GM18858 (cell line): ENCODE measurements around the gene EPN2.
A peak's percentile ranks its signal among the peaks of the same experiment; 100 is the strongest.
"Not testable (repeated sequence)": the region's sequence is repeated elsewhere in the genome, so short reads cannot be mapped to it uniquely, and the experiment has no call there.

Experiments
- ATAC-seq: cut with Tn5 transposase; IDR thresholded peaks from one replicate; pipeline ENCODE4 v1.9.1; 2021; ENCODE audit not compliant: unreplicated experiment

The EPN2 gene

DNA sequence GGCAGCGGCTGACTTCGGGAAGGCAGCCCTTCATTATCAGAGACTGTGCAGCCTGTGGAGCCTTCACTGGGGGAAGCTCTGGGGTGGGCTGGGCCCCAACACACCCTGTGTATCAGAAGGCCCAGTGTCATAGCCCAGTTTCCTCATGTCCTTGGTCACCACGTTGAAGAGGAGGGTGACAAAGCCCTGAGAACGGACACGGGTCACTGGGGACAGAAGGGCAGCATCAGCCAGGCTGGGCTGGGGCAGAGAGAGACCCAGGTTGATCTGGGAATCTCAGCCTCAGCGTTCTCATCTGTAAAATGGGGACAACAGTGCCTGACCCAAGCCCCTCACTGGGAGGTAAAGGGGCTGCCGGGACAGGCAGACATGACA lies 106.1 kb downstream of the EPN2 start:
- ATAC-seq, result no peak

- no peak for ATAC-seq
Measured at GRCh38 chr17:19343671-19344151, 106.5 kb downstream of the EPN2 start.

DNA sequence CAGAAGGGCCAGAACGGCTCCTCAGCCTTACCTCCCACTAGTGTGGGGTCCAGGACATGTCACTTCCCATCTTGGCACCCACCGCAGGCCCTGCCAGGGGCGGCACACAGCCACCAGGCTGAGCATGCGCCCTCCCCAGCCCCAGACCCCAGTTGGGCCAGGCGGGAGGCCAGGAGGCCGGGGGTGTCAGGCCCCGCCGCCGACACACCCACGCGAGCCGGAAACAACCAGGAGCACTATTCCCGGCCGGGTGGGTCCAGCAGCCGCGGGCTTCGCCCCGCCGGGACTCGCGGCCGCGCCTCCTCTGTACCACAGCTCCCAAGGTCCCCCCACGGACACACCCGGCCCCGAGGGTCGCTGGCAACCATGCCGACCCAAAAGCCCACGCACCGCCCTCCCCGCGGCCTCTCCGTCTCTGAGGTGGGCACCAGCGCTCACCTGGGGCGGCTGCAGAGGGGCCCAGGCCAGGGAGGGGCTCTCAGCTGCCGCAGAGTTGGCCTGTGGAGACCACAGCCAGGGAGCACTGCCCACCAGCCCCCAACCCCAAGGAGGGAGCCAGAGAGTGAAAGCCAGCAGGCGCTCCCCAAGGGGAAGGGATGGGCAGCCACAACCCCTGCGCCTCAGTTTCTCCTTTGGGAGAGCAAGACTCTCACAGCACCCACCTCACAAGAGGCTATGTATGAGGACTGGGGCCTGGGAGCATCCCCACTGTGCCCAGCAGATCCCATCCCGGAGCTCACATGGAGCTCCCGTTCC lies 107.3 kb downstream of the EPN2 start:
- no peak for ATAC-seq

GRCh38 chr17:19345067-19345460 lies 107.9 kb downstream of the EPN2 start:
- ATAC-seq, result no peak

DNA sequence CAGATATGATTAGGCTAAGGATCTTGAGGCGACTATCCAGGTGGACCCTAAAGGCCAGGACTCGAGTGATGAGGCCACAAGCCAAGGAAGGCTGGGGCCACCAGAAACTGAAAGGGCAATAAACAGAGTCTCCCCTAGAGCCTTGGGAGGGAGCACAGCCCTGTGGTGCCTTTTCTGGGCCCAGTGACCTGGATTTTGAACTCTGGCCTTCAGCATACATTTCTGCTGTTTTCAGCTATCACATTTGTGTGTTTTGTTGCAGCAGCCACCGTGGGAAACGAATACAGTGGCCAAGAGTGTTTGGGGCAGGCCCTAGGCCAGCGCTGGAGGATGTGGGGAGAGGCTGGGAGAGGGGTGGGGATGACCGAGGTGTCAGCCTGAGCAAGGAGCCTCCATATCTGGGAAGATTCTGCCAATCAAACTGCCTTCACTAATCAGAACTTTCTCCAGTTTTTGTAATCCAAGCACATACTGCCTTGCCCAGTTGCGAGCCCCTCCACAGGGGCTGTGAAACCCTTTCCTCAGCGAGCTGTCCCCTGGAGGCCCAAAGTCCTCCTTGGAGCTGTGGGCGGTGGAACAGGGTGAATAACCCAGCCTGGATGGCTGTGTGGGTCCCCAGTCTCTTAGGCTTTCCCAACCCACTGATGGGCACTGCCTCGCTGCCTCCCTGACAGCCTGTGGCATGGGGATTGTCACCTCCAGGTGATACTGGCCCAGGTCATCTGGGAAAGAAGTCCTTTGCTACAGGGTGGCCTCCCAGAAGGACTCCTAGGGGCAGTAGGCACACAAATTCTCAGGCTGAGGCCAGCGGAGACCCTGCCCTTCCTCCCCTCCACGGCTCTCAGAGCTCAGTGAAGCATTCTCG lies 108.6 kb downstream of the EPN2 start:
- ATAC-seq, result no peak

- ATAC-seq, result no peak
Measured at GRCh38 chr17:19346351-19347255, 109.4 kb downstream of the EPN2 start.

- ATAC-seq, result no peak
Measured at GRCh38 chr17:19347323-19348080, 110.3 kb downstream of the EPN2 start.

GRCh38 chr17:19348081-19348650 lies 111.0 kb downstream of the EPN2 start:
- no peak for ATAC-seq

DNA sequence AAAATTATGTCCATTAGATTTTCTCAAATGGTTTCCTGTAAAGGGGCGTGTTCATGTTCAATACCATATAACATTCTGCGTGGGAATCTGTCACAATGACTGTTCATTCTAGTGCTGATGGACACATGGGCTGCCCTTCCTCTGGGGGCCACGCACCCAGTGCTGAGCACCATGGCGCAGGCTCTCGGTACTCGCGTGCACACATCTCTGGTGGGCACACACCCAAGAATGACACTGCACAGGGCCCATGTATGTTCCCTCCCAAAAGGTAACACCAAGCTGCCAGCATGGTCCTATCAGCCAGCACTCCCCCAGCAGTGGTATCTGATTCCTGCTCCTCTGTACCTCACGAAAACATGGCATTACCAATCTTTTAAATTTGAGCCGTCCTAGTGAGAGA lies 111.6 kb downstream of the EPN2 start:
- ATAC-seq, result no peak

GRCh38 chr17:19353401-19353800 lies 116.2 kb downstream of the EPN2 start:
- not testable (repeated sequence) for ATAC-seq

DNA sequence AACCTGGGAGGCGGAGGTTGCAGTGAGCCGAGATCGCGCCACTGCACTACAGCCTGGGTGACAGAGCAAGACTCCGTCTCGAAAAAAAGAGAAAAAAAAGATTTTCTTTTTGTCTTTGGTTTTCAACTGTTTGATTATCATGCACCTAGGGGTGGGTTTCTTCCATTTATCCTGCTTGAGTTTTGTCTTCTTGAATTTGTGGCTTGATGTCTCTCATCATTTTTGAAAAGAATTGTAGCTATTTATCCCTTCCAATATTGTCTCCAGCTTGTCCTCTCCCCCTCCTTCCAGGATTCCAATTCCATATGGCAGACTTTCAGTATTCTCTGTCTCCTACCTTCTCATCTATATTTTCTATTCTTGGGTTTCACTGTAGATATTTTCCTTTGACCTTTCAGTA lies 117.6 kb downstream of the EPN2 start:
- ATAC-seq, result no peak

GRCh38 chr17:19357351-19357750 lies 120.2 kb downstream of the EPN2 start:
- no peak for ATAC-seq

DNA sequence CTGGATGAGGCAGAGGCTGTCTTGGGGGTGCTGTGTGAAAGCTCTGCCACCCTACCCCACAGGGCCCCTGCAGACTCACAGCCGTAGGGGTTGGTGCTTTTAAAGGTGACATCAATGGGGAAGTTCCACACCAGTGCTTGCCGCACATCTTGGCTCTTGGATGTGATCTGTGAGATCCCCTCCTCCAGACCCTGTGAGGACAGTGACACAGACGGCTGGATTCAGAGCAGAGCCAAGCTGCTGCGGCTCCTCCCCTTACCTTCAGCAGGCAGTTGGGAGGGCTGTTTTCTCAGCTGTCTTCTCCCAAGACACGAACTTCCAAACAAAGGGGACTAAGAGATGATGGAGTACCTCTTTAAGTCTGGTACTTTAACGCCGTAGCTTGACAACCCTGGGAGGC lies 120.6 kb downstream of the EPN2 start:
- ATAC-seq, result no peak

GRCh38 chr17:19359151-19359550 lies 122.0 kb downstream of the EPN2 start:
- ATAC-seq, result no peak

DNA sequence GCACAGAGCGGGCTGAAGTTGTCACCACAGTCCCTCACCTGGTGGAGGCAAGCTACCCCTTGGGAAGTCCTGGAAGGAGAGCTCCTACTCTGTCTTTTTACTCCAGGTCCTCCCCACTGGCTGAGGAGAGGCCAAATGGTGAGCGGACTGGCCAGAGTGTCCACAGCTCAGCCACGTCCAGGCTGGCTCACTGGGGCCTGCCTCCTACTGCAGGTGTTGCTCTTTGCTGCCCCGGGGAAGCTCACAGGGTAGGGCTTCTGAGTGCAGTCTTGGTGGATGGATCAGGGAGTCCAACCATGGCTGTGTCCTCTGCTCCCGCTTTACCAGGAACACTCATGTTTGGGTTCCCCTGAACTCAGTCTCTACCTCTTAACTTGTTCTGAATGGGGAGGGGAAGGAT lies 122.7 kb downstream of the EPN2 start:
- ATAC-seq, result no peak

DNA sequence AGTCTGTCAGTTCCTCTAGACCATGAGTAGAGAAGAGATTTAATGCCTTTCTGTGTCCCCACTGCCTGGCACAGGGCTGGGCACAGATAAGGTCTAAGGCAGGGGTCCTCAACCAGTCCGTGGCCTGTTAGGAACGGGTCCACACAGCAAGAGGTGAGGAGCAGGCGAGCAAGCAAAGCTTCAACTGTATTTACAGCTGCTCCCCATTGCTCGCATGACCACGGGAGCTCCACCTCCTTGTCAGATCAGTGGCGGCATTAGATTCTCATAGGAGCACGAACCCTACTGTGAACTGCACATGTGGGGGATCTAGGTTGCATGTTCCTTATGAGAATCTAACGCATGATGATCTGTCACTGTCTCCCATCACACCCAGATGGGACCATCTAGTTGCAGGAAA lies 123.6 kb downstream of the EPN2 start:
- ATAC-seq, result no peak

DNA sequence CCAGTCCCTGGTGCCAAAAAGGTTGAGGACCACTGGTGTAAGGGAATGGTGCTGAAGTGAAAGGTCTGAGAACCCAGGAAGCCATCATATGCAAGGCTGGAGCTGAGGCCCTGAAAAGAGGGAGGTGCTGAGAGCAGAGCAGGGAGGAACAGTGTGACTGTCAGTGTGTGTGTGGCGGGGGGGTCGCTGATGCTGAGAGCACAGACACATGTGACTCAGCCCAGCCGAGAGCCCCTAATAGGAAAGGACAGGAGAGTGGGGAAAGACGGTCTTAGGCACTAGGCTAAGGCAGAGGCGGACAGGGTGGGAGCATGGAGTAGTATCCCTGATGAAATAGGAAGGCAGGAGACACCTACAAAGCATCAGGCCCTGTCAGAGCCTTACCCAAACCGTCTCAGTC lies 124.2 kb downstream of the EPN2 start:
- no peak for ATAC-seq

GRCh38 chr17:19361944-19362276 lies 124.7 kb downstream of the EPN2 start:
- no peak for ATAC-seq

DNA sequence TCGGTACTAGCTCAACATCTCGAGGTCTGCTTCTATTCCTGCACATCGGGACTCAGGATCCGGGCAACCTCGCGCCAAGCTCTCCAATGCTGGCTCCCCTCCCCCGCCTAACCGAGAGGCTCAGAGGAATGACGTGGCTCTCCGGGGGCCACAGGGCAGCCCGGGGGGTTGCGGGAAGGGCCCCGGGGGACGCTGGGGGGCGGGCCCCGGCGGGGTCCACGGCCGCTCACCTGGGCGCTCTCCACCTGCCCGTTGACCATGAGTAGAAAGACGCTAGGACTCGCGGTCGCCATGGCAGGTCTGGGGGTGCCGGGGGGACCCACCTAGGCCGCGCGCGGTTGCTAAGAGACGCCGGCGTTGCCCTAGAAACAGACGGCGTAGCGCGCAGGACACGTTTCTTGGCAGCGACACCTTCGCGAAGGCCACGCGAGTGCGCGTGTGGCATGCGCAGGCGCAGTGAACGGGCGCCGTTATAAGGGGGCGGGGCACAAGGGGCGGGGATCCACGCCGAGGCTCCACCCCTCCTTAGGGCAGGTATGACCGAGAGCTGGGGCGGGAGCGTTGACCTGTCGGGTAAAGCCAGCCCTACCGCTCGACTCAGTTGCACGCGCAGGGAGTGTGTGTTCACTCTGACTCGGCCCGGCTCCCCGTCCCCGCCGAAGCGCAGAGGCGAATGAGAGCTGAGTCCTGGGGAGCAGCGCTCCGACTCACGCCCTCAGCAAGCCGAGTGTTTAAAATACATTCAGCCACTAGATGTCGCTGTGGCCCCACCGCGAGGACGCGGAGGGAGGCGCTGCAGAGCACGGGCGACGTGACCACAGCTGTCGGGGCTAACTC lies 125.3 kb downstream of the EPN2 start, which contains the start of gene B9D1:
Gene B9D1, minus strand, starts transcription at position 447 of the 837 bp plus-strand sequence. Its CDS starts 154 bp downstream, at position 293.
- peak; percentile 60 for ATAC-seq
